BLaER1 treated with 17β-estradiol and CSF1 and Interleukin-3, amounts not matched to agents 10 nM and 100 nM (cell line): Measurements from ENCODE around the gene NT5M.
"Not testable (repeated sequence)": the region's sequence is repeated elsewhere in the genome, so short reads cannot be mapped to it uniquely, and the experiment has no call there.

Experiments
- H3K27ac ChIP-seq, 11 experiments: shearing (Covaris generic); formaldehyde crosslinking; 2 replicates each; pipeline ENCODE4 v1.8.1; 2022
- H3K27me3 ChIP-seq, 11 experiments: shearing (Covaris generic); formaldehyde crosslinking; 2 replicates each; pipeline ENCODE4 v1.8.1; 2022
- H3K36me3 ChIP-seq, 11 experiments: shearing (Covaris generic); formaldehyde crosslinking; 2 replicates each; pipeline ENCODE4 v1.8.1; 2022
- H3K4me1 ChIP-seq, 10 experiments: shearing (Covaris generic); formaldehyde crosslinking; 2 replicates each; pipeline ENCODE4 v1.8.1; 2022
- H3K4me2 ChIP-seq, 11 experiments: shearing (Covaris generic); formaldehyde crosslinking; 2 replicates each; pipeline ENCODE4 v1.8.1; 2022
- H3K4me3 ChIP-seq, 10 experiments: shearing (Covaris generic); formaldehyde crosslinking; 2 replicates each; pipeline ENCODE4 v1.8.1; 2022
- H3K9ac ChIP-seq, 11 experiments: shearing (Covaris generic); formaldehyde crosslinking; 2 replicates each; pipeline ENCODE4 v1.8.1; 2022
- H3K9me3 ChIP-seq, 11 experiments: shearing (Covaris generic); formaldehyde crosslinking; replicated peaks in 1 of 11; 2 replicates each; pipeline ENCODE4 v1.8.1; 2022
- H4K20me1 ChIP-seq, 11 experiments: shearing (Covaris generic); formaldehyde crosslinking; 2 replicates each; pipeline ENCODE4 v1.8.1; 2022
- Cebpa-rat ChIP-seq, 11 experiments: shearing (Covaris generic); IDR thresholded peaks; 2 replicates each; pipeline ENCODE4 v1.8.1; 2022

NT5M gene

GRCh38 chr17:17303010-17303846 is at the start of gene NT5M:
Gene NT5M (plus strand): TSS chr17:17303373. CDS start chr17:17303551, 178 bp downstream.
- Histone ChIP-seq H3K27me3 (peaks cover 0 to 29% (median 19%) of the 10 kb centered on the region in 11 experiments; a peak in 18 of 22 replicates), H3K36me3 (no peaks in the 10 kb centered on the region), H4K20me1 (no peaks in the 10 kb centered on the region; a peak in 1 of 22 replicates), H3K27ac (peak within 1 kb of the TSS in 10 of 11 experiments; percentile 16 to 77 (median 72); a peak in 19 of 22 replicates), H3K4me2 (peak within 1 kb of the TSS; percentile 89 to 99 (median 95)), H3K4me1 (peaks cover 31 to 57% (median 42%) of the 10 kb centered on the region in 10 experiments), H3K9me3 (no peaks in the 10 kb centered on the region), H3K9ac (peak within 1 kb of the TSS; percentile 67 to 85 (median 80)), H3K4me3 (peak within 1 kb of the TSS; percentile 63 to 78 (median 72))
- no peak for TF ChIP-seq Cebpa-rat (IDR thresholded peaks at IDR 0.05)

GRCh38 chr17:17253406-17253805 is 49.8 kb upstream of the NT5M start:
- Histone ChIP-seq H3K4me3 (no peak overlapping the region), H3K9me3 (no peaks in the 10 kb centered on the region), H3K4me1 (no peaks in the 10 kb centered on the region), H3K27me3 (no peaks in the 10 kb centered on the region), H3K4me2 (no peak overlapping the region), H3K36me3 (peaks cover 95 to 100% (median 99%) of the 10 kb centered on the region in 11 experiments), H3K9ac (no peak overlapping the region), H4K20me1 (peaks cover 0 to 32% (median 2%) of the 10 kb centered on the region in 11 experiments; a peak in 9 of 22 replicates), H3K27ac (no peak overlapping the region)
- no peak for TF ChIP-seq Cebpa-rat (IDR thresholded peaks at IDR 0.05)

GRCh38 chr17:17254036-17254435 is 49.1 kb upstream of the NT5M start:
- Histone ChIP-seq H3K36me3 (peaks cover 95 to 100% (median 99%) of the 10 kb centered on the region in 11 experiments), H3K27ac (no peak overlapping the region), H3K27me3 (no peaks in the 10 kb centered on the region), H3K4me3 (no peak overlapping the region), H3K4me2 (no peak overlapping the region), H3K4me1 (no peaks in the 10 kb centered on the region), H3K9ac (no peak overlapping the region), H4K20me1 (peaks cover 0 to 37% (median 4%) of the 10 kb centered on the region in 11 experiments; a peak in 7 of 22 replicates), H3K9me3 (no peaks in the 10 kb centered on the region)
- no peak for TF ChIP-seq Cebpa-rat (IDR thresholded peaks at IDR 0.05)

- not testable (repeated sequence) for H3K9ac ChIP-seq, H3K27ac ChIP-seq, H3K9me3 ChIP-seq, H3K4me1 ChIP-seq, H3K4me3 ChIP-seq, H3K27me3 ChIP-seq, H3K4me2 ChIP-seq
- Histone ChIP-seq H3K36me3 (peaks cover 95 to 100% (median 99%) of the 10 kb centered on the region in 11 experiments), H4K20me1 (peaks cover 0 to 45% (median 5%) of the 10 kb centered on the region in 11 experiments; a peak in 7 of 22 replicates)
Measured at GRCh38 chr17:17255689-17256088, 47.5 kb upstream of the NT5M start.

GRCh38 chr17:17256316-17256715 is 46.9 kb upstream of the NT5M start:
- Histone ChIP-seq H3K27me3 (no peaks in the 10 kb centered on the region), H3K36me3 (peaks cover 95 to 100% (median 99%) of the 10 kb centered on the region in 11 experiments), H3K9me3 (no peaks in the 10 kb centered on the region), H3K4me2 (no peak overlapping the region), H3K4me3 (no peak overlapping the region), H3K27ac (no peak overlapping the region), H3K9ac (no peak overlapping the region), H4K20me1 (peaks cover 0 to 45% (median 5%) of the 10 kb centered on the region in 11 experiments; a peak in 8 of 22 replicates), H3K4me1 (no peaks in the 10 kb centered on the region)
- no peak for TF ChIP-seq Cebpa-rat (IDR thresholded peaks at IDR 0.05)

GRCh38 chr17:17258011-17258410 is 45.2 kb upstream of the NT5M start:
- no peak overlapping the region for H3K4me2 ChIP-seq
- no peak for TF ChIP-seq Cebpa-rat (IDR thresholded peaks at IDR 0.05)
- H3K27ac ChIP-seq, result no peak overlapping the region
- no peak overlapping the region for H3K4me3 ChIP-seq
- no peaks in the 10 kb centered on the region for H3K9me3 ChIP-seq
- no peaks in the 10 kb centered on the region for H3K27me3 ChIP-seq
- peaks cover 0 to 47% (median 5%) of the 10 kb centered on the region in 11 experiments; a peak in 8 of 22 replicates for H4K20me1 ChIP-seq
- no peaks in the 10 kb centered on the region for H3K4me1 ChIP-seq
- peaks cover 93 to 100% (median 99%) of the 10 kb centered on the region in 11 experiments for H3K36me3 ChIP-seq
- H3K9ac ChIP-seq, result no peak overlapping the region

GRCh38 chr17:17258998-17259397 is 44.2 kb upstream of the NT5M start:
- Histone ChIP-seq H3K27me3 (no peaks in the 10 kb centered on the region), H3K9ac (no peak overlapping the region), H3K9me3 (no peaks in the 10 kb centered on the region), H3K36me3 (peaks cover 88 to 100% (median 99%) of the 10 kb centered on the region in 11 experiments), H3K4me3 (no peak overlapping the region), H3K4me2 (no peak overlapping the region), H3K4me1 (no peaks in the 10 kb centered on the region), H3K27ac (no peak overlapping the region), H4K20me1 (peaks cover 0 to 40% (median 5%) of the 10 kb centered on the region in 11 experiments; a peak in 8 of 22 replicates)
- no peak for TF ChIP-seq Cebpa-rat (IDR thresholded peaks at IDR 0.05)

GRCh38 chr17:17264430-17264829 is 38.7 kb upstream of the NT5M start:
- H3K4me1 ChIP-seq, result no peaks in the 10 kb centered on the region
- peaks cover 88 to 100% (median 99%) of the 10 kb centered on the region in 11 experiments for H3K36me3 ChIP-seq
- no peak overlapping the region for H3K27ac ChIP-seq
- no peak overlapping the region for H3K4me3 ChIP-seq
- H3K9ac ChIP-seq, result no peak overlapping the region
- TF ChIP-seq Cebpa-rat (IDR thresholded peaks at IDR 0.05), result no peak
- no peak overlapping the region for H3K4me2 ChIP-seq
- H3K9me3 ChIP-seq, result no peaks in the 10 kb centered on the region
- H3K27me3 ChIP-seq, result no peaks in the 10 kb centered on the region
- peaks cover 0 to 28% (median 10%) of the 10 kb centered on the region in 11 experiments; a peak in 14 of 22 replicates for H4K20me1 ChIP-seq

- TF ChIP-seq Cebpa-rat (IDR thresholded peaks at IDR 0.05), result no peak
- Histone ChIP-seq H3K4me2 (no peak overlapping the region), H3K4me3 (no peak overlapping the region), H3K4me1 (peaks cover 0 to 2% (median 0%) of the 10 kb centered on the region in 10 experiments; a peak in 2 of 20 replicates), H3K27me3 (no peaks in the 10 kb centered on the region), H3K9ac (no peak overlapping the region), H3K36me3 (peaks cover 97 to 100% (median 99%) of the 10 kb centered on the region in 11 experiments), H3K27ac (no peak overlapping the region), H3K9me3 (no peaks in the 10 kb centered on the region), H4K20me1 (peaks cover 8 to 73% (median 57%) of the 10 kb centered on the region in 11 experiments; a peak in 21 of 22 replicates)
Measured at GRCh38 chr17:17269926-17270773, 33.0 kb upstream of the NT5M start.
